ENCODE results near the gene ETS2.

The ETS2 gene

GRCh38 chr21:38861989-38862683 lies 56.4 kb downstream of the ETS2 start:
- DNase-seq, result no peak

- no peak for DNase-seq
Measured at GRCh38 chr21:38863291-38863690, 57.6 kb downstream of the ETS2 start.

GRCh38 chr21:38863843-38864363 lies 58.2 kb downstream of the ETS2 start:
- DNase-seq, result no peak

GRCh38 chr21:38864964-38865363 lies 59.2 kb downstream of the ETS2 start:
- DNase-seq, result no peak

GRCh38 chr21:38869196-38869595 lies 63.5 kb downstream of the ETS2 start:
- DNase-seq, result no peak

GRCh38 chr21:38869946-38870345 lies 64.2 kb downstream of the ETS2 start:
- no peak for DNase-seq
